WTC11 (cell line): ENCODE results near the gene TXNL4A.

ENCODE experiments used
- ARID4B ChIP-seq: sonication (generic); formaldehyde crosslinking; IDR thresholded peaks from 2 replicates; pipeline ENCODE4 v1.8.0; 2023; ENCODE audit warnings: missing genetic modification reagents, mild to moderate bottlenecking, borderline replicate concordance
- CDX4 ChIP-seq: fragments of 250-450 bp; sonication (Bioruptor Pico); IDR thresholded peaks from 2 replicates; pipeline ENCODE4 v1.9.0; 2021; ENCODE audit warnings: moderate library complexity, mild to moderate bottlenecking, inconsistent platforms, borderline replicate concordance
- CTCF ChIP-seq: fragments of 200-600 bp; IDR thresholded peaks from 2 replicates; pipeline ENCODE4 v1.8.0; 2022; ENCODE audit warnings: antibody characterized with exemption
- E2F4 ChIP-seq: sonication (generic); formaldehyde crosslinking; IDR thresholded peaks from 2 replicates; pipeline ENCODE4 v1.8.1; 2022; ENCODE audit warnings: low read depth, mild to moderate bottlenecking, moderate library complexity, missing genetic modification reagents, borderline replicate concordance
- GRHL2 ChIP-seq: fragments of 250-450 bp; sonication (Bioruptor Pico); IDR thresholded peaks from 2 replicates; pipeline ENCODE4 v1.8.0; 2022; ENCODE audit warnings: mild to moderate bottlenecking, moderate library complexity; ENCODE audit not compliant: insufficient replicate concordance, severe bottlenecking
- IRF1 ChIP-seq: sonication (generic); formaldehyde crosslinking; IDR thresholded peaks from 2 replicates; pipeline ENCODE4 v1.8.0; 2023; ENCODE audit warnings: missing genetic modification reagents
- MAX ChIP-seq: sonication (generic); formaldehyde crosslinking; IDR thresholded peaks from 2 replicates; pipeline ENCODE4 v1.8.0; 2022; ENCODE audit warnings: mild to moderate bottlenecking, missing genetic modification reagents
- MYBL2 ChIP-seq: sonication (generic); formaldehyde crosslinking; IDR thresholded peaks from 2 replicates; pipeline ENCODE4 v1.8.1; 2023; ENCODE audit warnings: mild to moderate bottlenecking, moderate library complexity, missing genetic modification reagents
- NFE2L1 ChIP-seq: sonication (generic); formaldehyde crosslinking; IDR thresholded peaks from 2 replicates; pipeline ENCODE4 v1.8.1; 2023; ENCODE audit warnings: missing genetic modification reagents
- TP53 ChIP-seq: sonication (generic); formaldehyde crosslinking; IDR thresholded peaks from 2 replicates; pipeline ENCODE4 v1.8.1; 2023; ENCODE audit warnings: mild to moderate bottlenecking, missing genetic modification reagents

- no peak for TF ChIP-seq CTCF
- no peak for TF ChIP-seq E2F4 (CRISPR knock-in tag)
- TF ChIP-seq MYBL2 (CRISPR knock-in tag): no peak
- TF ChIP-seq IRF1 (CRISPR knock-in tag): no peak
- TF ChIP-seq NFE2L1 (CRISPR knock-in tag): no peak
- TF ChIP-seq MAX (CRISPR knock-in tag): no peak
- no peak for TF ChIP-seq GRHL2 (CRISPR knock-in tag)
- no peak for TF ChIP-seq TP53 (CRISPR knock-in tag)
- TF ChIP-seq CDX4 (CRISPR knock-in tag): no peak
- no peak for TF ChIP-seq ARID4B (CRISPR knock-in tag)
These were observed 23.1 kb downstream of the TXNL4A start for GRCh38 chr18:79965119-79965902.
